ENCODE measurements around the gene FAM114A1. TPM values are rescaled to one million over a fixed set of nuclear protein-coding genes. Genes with fewer than 3 reads are reported as not detected.
"Not testable (repeated sequence)": the region's sequence is repeated elsewhere in the genome, so short reads cannot be mapped to it uniquely, and the experiment has no call there.

The FAM114A1 gene
- total and polyA plus RNA-seq, 2 of the 4 experiments (the other 2 are of a cell fraction): 135 to 649 TPM

GRCh38 chr4:38987491-38987890 is 119.9 kb downstream of the FAM114A1 start:
- H2BK5ac ChIP-seq (ENCODE audit: low read depth, low read length, poor library complexity, severe bottlenecking): peak overlapping the region; percentile 64
- H2AK9ac ChIP-seq (replicated peaks; ENCODE audit: low read depth, low read length, poor library complexity): no peak overlapping the region
- H3K4ac ChIP-seq (ENCODE audit: low read depth, low read length): no peak overlapping the region; the same call in 1 of the 2 replicates
- peak overlapping the region in 1 of 2 experiments; percentile 26; a peak in 1 of 4 replicates for H4K8ac ChIP-seq (ENCODE audit: low read depth in 2 of 2, low read length in 2 of 2)
- in situ Hi-C loops (cut with MboI; ENCODE audit: low sequenced_read_pairs): no loop called here
- DNase-seq (no peak), ATAC-seq (ENCODE audit: low read depth) (no peak)
- no peak overlapping the region for H2AFZ ChIP-seq (replicated peaks; ENCODE audit: low read length, poor library complexity)
- intact Hi-C loops (cut with micrococcal nuclease): no loop called here
- H2AK5ac ChIP-seq (ENCODE audit: low read depth, low read length): no peak overlapping the region
- peak overlapping the region; percentile 37; the same call in 1 of the 2 replicates for H4K91ac ChIP-seq (ENCODE audit: insufficient read depth, low read depth, low read length)
- peak overlapping the region; percentile 54 for H2BK20ac ChIP-seq (ENCODE audit: low read depth, low read length)
- H3K4me1 ChIP-seq (ENCODE audit: control insufficient read depth, insufficient read depth, low read length): peaks cover 24% of the 10 kb centered on the region
- no peak overlapping the region for H3K4me3 ChIP-seq (ENCODE audit: insufficient read depth, low read depth, low read length)
- no peak overlapping the region for H3K4me2 ChIP-seq (ENCODE audit: low read depth, low read length)
- H3K9me1 ChIP-seq (ENCODE audit: insufficient read depth, low read length): peaks cover 21% of the 10 kb centered on the region; the same call in 1 of the 2 replicates
- peak overlapping the region; percentile 23; the same call in 1 of the 3 replicates for H2BK15ac ChIP-seq (ENCODE audit: low read depth, low read length)
- no peak overlapping the region for H3K56ac ChIP-seq (ENCODE audit: extremely low read depth, insufficient read depth, low read length)
- H3K27me3 ChIP-seq (ENCODE audit: control insufficient read depth, insufficient read depth, low read length): no peaks in the 10 kb centered on the region
- peak overlapping the region; percentile 72; the same call in 1 of the 2 replicates for H3K18ac ChIP-seq (ENCODE audit: low read depth, low read length)
- H4K5ac ChIP-seq (ENCODE audit: low read depth, low read length): peak overlapping the region; percentile 42; the same call in 1 of the 2 replicates
- no peaks in the 10 kb centered on the region for H3K9me3 ChIP-seq (ENCODE audit: control insufficient read depth, insufficient read depth, low read length)
- no peak for TF ChIP-seq MXI1 (IDR thresholded peaks at IDR 0.05; ENCODE audit: borderline replicate concordance, low read depth, low read length)
- TF ChIP-seq CHD1 (IDR thresholded peaks at IDR 0.05; ENCODE audit: low read depth, low read length): no peak
- no peak for TF ChIP-seq RAD21 (IDR thresholded peaks at IDR 0.05; ENCODE audit: low read length)
- no peak for TF ChIP-seq CEBPB (IDR thresholded peaks at IDR 0.05; ENCODE audit: low read depth, low read length)
- ChIA-PET POLR2A (ENCODE audit: unreplicated experiment) (no interaction called here), CTCF (interaction anchor here (1.0 kb wide), 1 partner anchor 64 kb away, joined by 3 read pairs; no protein-coding TSS in a partner anchor)
- dilution Hi-C loops (cut with HindIII; ENCODE audit: low sequenced_read_pairs, unreplicated experiment): no loop called here
- H3K36me3 ChIP-seq (ENCODE audit: control insufficient read depth, insufficient read depth, low read length): no peaks in the 10 kb centered on the region
- H3K9ac ChIP-seq (ENCODE audit: low read depth, low read length): no peak overlapping the region
- H3K27ac ChIP-seq (ENCODE audit: insufficient read depth, low read length): no peak overlapping the region
- no peaks in the 10 kb centered on the region for H4K20me1 ChIP-seq (ENCODE audit: insufficient read depth, low read length)
- peaks cover 3 to 15% of the 10 kb centered on the region in 2 experiments; a peak in 3 of 4 replicates for H3K79me1 ChIP-seq (ENCODE audit: low read depth in 1 of 2, low read length in 2 of 2)
- H3K23ac ChIP-seq (ENCODE audit: low read depth, low read length): no peak overlapping the region
- BruUV-seq (replicated peaks): no TSS peak
- no peak overlapping the region; the same call in 1 of the 2 replicates for H3K14ac ChIP-seq (replicated peaks; ENCODE audit: low read depth, low read length)
- H2BK120ac ChIP-seq (ENCODE audit: low read depth, low read length): peak overlapping the region; percentile 61

DNA sequence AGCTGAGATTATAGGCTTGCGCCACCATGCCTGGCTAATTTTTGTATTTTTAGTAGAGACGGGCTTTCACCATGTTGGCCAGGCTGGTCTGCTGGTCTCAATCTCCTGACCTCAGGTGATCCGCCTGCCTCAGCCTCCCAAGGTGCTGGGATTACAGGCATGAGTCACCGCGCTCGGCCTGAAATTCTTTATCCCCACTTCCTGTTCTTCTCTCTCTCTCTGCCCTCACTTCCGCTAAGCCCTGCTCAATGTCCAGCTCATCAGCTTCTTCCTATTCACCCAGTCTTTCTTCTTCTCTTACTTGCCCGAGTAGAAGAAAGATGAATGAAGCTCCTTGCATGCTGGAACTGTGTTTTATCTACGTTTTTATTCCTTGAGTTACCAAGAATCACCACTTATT is 120.7 kb downstream of the FAM114A1 start:
- 100% methylated on average over 2 of the region's 9 CpGs; no CpG with 5 or more reads in 1 of the 2 experiments for WGBS, 2 experiments (ENCODE audit: extremely low coverage in 2 of 2, insufficient read length in 1 of 2)
- Histone ChIP-seq H4K91ac (ENCODE audit: insufficient read depth, low read depth, low read length) (0 out of 2 replicates have a peak overlapping the region, but pooled peaks have one; percentile 9), H3K9me1 (ENCODE audit: insufficient read depth, low read length) (peaks cover 14% of the 10 kb centered on the region; the same call in 1 of the 2 replicates), H3K4ac (ENCODE audit: low read depth, low read length) (peak overlapping the region; percentile 21; the same call in 1 of the 2 replicates), H3K4me1 (ENCODE audit: control insufficient read depth, insufficient read depth, low read length) (peaks cover 21% of the 10 kb centered on the region), H2BK20ac (ENCODE audit: low read depth, low read length) (0 out of 2 replicates have a peak overlapping the region, but pooled peaks have one; percentile 54), H2AK5ac (ENCODE audit: low read depth, low read length) (peak overlapping the region; percentile 57; the same call in 1 of the 2 replicates), H3K18ac (ENCODE audit: low read depth, low read length) (peak overlapping the region; percentile 35; the same call in 1 of the 2 replicates), H2BK120ac (ENCODE audit: low read depth, low read length) (peak overlapping the region; percentile 33; the same call in 1 of the 2 replicates)
- H2BK5ac ChIP-seq (ENCODE audit: low read depth, low read length, poor library complexity, severe bottlenecking); H3K27me3 ChIP-seq (ENCODE audit: control insufficient read depth, insufficient read depth, low read length); H3K4me2 ChIP-seq (ENCODE audit: low read depth, low read length); H2AFZ ChIP-seq (replicated peaks; ENCODE audit: low read length, poor library complexity); H3K27ac ChIP-seq (ENCODE audit: insufficient read depth, low read length); H4K8ac ChIP-seq (ENCODE audit: low read depth in 2 of 2, low read length in 2 of 2); H3K23ac ChIP-seq (ENCODE audit: low read depth, low read length); dilution Hi-C loops (cut with HindIII; ENCODE audit: low sequenced_read_pairs, unreplicated experiment); H3K9me3 ChIP-seq (ENCODE audit: control insufficient read depth, insufficient read depth, low read length); H3K9ac ChIP-seq (ENCODE audit: low read depth, low read length); H3K79me1 ChIP-seq (ENCODE audit: low read depth in 1 of 2, low read length in 2 of 2); H2AK9ac ChIP-seq (replicated peaks; ENCODE audit: low read depth, low read length, poor library complexity); H3K36me3 ChIP-seq (ENCODE audit: control insufficient read depth, insufficient read depth, low read length); H3K4me3 ChIP-seq (ENCODE audit: insufficient read depth, low read depth, low read length); ATAC-seq (ENCODE audit: low read depth); BruUV-seq (replicated peaks); POLR2A ChIA-PET (ENCODE audit: unreplicated experiment); intact Hi-C loops (cut with micrococcal nuclease); H3K56ac ChIP-seq (ENCODE audit: extremely low read depth, insufficient read depth, low read length); DNase-seq; H2BK15ac ChIP-seq (ENCODE audit: low read depth, low read length); in situ Hi-C loops (cut with MboI; ENCODE audit: low sequenced_read_pairs); H4K20me1 ChIP-seq (ENCODE audit: insufficient read depth, low read length); H4K5ac ChIP-seq (ENCODE audit: low read depth, low read length); H3K14ac ChIP-seq (replicated peaks; ENCODE audit: low read depth, low read length): not testable (repeated sequence)
- CTCF ChIA-PET: interaction anchor here (1.0 kb wide), 1 partner anchor 63 kb away, joined by 3 read pairs; no protein-coding TSS in a partner anchor
